Trophoblast cell (in vitro differentiated cells and primary cell): Measurements from ENCODE around the gene CPA5.

Experiments
- DNase-seq, 2 donors: peaks; one replicate each; pipeline ENCODE4 v3.0.0-alpha.2; 2016
- H2AFZ ChIP-seq: 2 replicates; pipeline ENCODE4 v1.6.1; 2013; ENCODE audit warnings: low read length, moderate library complexity, mild to moderate bottlenecking; ENCODE audit not compliant: insufficient read depth, poor library complexity
- H2AK5ac ChIP-seq: 2 replicates; pipeline ENCODE4 v1.6.1; 2013; ENCODE audit warnings: mild to moderate bottlenecking, low read length
- H2BK120ac ChIP-seq: 2 replicates; pipeline ENCODE4 v1.6.1; 2013; ENCODE audit warnings: low read length, mild to moderate bottlenecking, moderate library complexity; ENCODE audit not compliant: insufficient read depth, poor library complexity
- H2BK12ac ChIP-seq: 2 replicates; pipeline ENCODE4 v1.6.1; 2013; ENCODE audit warnings: mild to moderate bottlenecking, low read length, moderate library complexity
- H2BK5ac ChIP-seq: 2 replicates; pipeline ENCODE4 v1.6.1; 2013; ENCODE audit warnings: low read length, low read depth, moderate library complexity, mild to moderate bottlenecking; ENCODE audit not compliant: poor library complexity
- H3K14ac ChIP-seq: 2 replicates; pipeline ENCODE4 v1.6.1; 2013; ENCODE audit warnings: mild to moderate bottlenecking, low read length
- H3K18ac ChIP-seq: 2 replicates; pipeline ENCODE4 v1.6.1; 2013; ENCODE audit warnings: mild to moderate bottlenecking, low read length
- H3K23ac ChIP-seq: 2 replicates; pipeline ENCODE4 v1.6.1; 2013; ENCODE audit warnings: low read length
- H3K27ac ChIP-seq: 2 replicates; pipeline ENCODE4 v1.5.1; 2013; ENCODE audit warnings: low read depth, mild to moderate bottlenecking, inconsistent platforms, low read length, moderate library complexity
- H3K27me3 ChIP-seq: 2 replicates; pipeline ENCODE4 v1.6.1; 2013; ENCODE audit warnings: inconsistent platforms, mild to moderate bottlenecking, low read length, moderate library complexity; ENCODE audit not compliant: insufficient read depth
- H3K36me3 ChIP-seq, 2 experiments: 1 replicate in 1 of 2; 2 replicates in 1 of 2; pipeline ENCODE4 v1.6.1; 2013; ENCODE audit warnings: low read length in 2 of 2, mild to moderate bottlenecking in 2 of 2, moderate library complexity in 1 of 2; ENCODE audit not compliant: insufficient read depth in 2 of 2, control insufficient read depth in 1 of 2
- H3K4ac ChIP-seq: 2 replicates; pipeline ENCODE4 v1.6.1; 2013; ENCODE audit warnings: low read depth, mild to moderate bottlenecking, low read length, moderate library complexity
- H3K4me1 ChIP-seq, 2 experiments: 1 replicate in 1 of 2; 2 replicates in 1 of 2; pipeline ENCODE4 v1.6.1; 2013; ENCODE audit warnings: low read length in 2 of 2, mild to moderate bottlenecking in 2 of 2, moderate library complexity in 1 of 2; ENCODE audit not compliant: insufficient read depth in 2 of 2, control insufficient read depth in 1 of 2
- H3K4me2 ChIP-seq: 2 replicates; pipeline ENCODE4 v1.6.1; 2013; ENCODE audit warnings: inconsistent platforms, mild to moderate bottlenecking, low read length, moderate library complexity
- H3K4me3 ChIP-seq: 2 replicates; pipeline ENCODE4 v1.5.1; 2013; ENCODE audit warnings: mild to moderate bottlenecking, low read depth, low read length, inconsistent platforms
- H3K79me1 ChIP-seq: one replicate; pipeline ENCODE4 v1.6.1; 2013; ENCODE audit warnings: low read length
- H3K79me2 ChIP-seq: 2 replicates; pipeline ENCODE4 v1.6.1; 2013; ENCODE audit warnings: low read length, mild to moderate bottlenecking; ENCODE audit not compliant: control insufficient read depth, insufficient read depth, poor library complexity
- H3K9ac ChIP-seq: 2 replicates; pipeline ENCODE4 v1.6.1; 2013; ENCODE audit warnings: mild to moderate bottlenecking, low read length
- H3K9me3 ChIP-seq: 2 replicates; pipeline ENCODE4 v1.6.1; 2013; ENCODE audit warnings: low read depth, mild to moderate bottlenecking, control low read depth, inconsistent platforms, low read length; ENCODE audit not compliant: insufficient read depth
- H4K12ac ChIP-seq: 2 replicates; pipeline ENCODE4 v1.6.1; 2013; ENCODE audit warnings: low read depth, mild to moderate bottlenecking, low read length, moderate library complexity
- H4K8ac ChIP-seq: 2 replicates; pipeline ENCODE4 v1.6.1; 2013; ENCODE audit warnings: low read depth, mild to moderate bottlenecking, low read length, moderate library complexity
- H4K91ac ChIP-seq: one replicate; pipeline ENCODE4 v1.6.1; 2013; ENCODE audit warnings: low read depth, mild to moderate bottlenecking, low read length, moderate library complexity
- WGBS: extraction: QIAGEN DNeasy Blood & Tissue Kit; methylation state at CpG from one replicate; pipeline ENCODE4 v1.1.7; 2013; ENCODE audit warnings: missing lambda C conversion rate; ENCODE audit not compliant: insufficient read length, insufficient coverage; ENCODE audit errors: extremely low coverage; 5-methylcytosine and 5-hydroxymethylcytosine counted together

The CPA5 gene

GRCh38 chr7:130303551-130303950 lies 41.1 kb upstream of the CPA5 start:
- Histone ChIP-seq H3K27ac (no peak overlapping the region), H3K23ac (no peak overlapping the region), H3K14ac (no peak overlapping the region), H3K9me3 (no peaks in the 10 kb centered on the region), H3K9ac (no peak overlapping the region), H2BK120ac (no peak overlapping the region), H2BK5ac (no peak overlapping the region), H4K91ac (no peak overlapping the region), H4K8ac (no peak overlapping the region), H3K18ac (no peak overlapping the region), H2AK5ac (no peak overlapping the region), H3K79me2 (no peaks in the 10 kb centered on the region), H3K79me1 (no peaks in the 10 kb centered on the region), H3K27me3 (no peaks in the 10 kb centered on the region), H3K4ac (no peak overlapping the region), H3K36me3 (no peaks in the 10 kb centered on the region), H3K4me2 (no peak overlapping the region), H2AFZ (no peak overlapping the region), H2BK12ac (no peak overlapping the region), H3K4me3 (no peak overlapping the region), H4K12ac (no peak overlapping the region), H3K4me1 (peaks cover 0 to 2% of the 10 kb centered on the region in 2 experiments)
- DNase-seq: no peak
- WGBS: no CpG with 5 or more reads among the region's 5 CpGs

GRCh38 chr7:130303982-130304381 lies 40.6 kb upstream of the CPA5 start:
- H3K23ac ChIP-seq: no peak overlapping the region
- no CpG with 5 or more reads among the region's 5 CpGs for WGBS
- H4K8ac ChIP-seq: no peak overlapping the region
- no peak for DNase-seq
- H3K4me2 ChIP-seq: no peak overlapping the region
- H3K9me3 ChIP-seq: no peaks in the 10 kb centered on the region
- no peak overlapping the region for H3K18ac ChIP-seq
- no peak overlapping the region for H4K91ac ChIP-seq
- no peak overlapping the region for H3K9ac ChIP-seq
- H2AFZ ChIP-seq: no peak overlapping the region
- no peak overlapping the region for H2BK5ac ChIP-seq
- no peak overlapping the region for H2AK5ac ChIP-seq
- H3K4ac ChIP-seq: no peak overlapping the region
- H3K27me3 ChIP-seq: no peaks in the 10 kb centered on the region
- H2BK120ac ChIP-seq: no peak overlapping the region
- H2BK12ac ChIP-seq: no peak overlapping the region
- no peak overlapping the region for H3K27ac ChIP-seq
- H3K14ac ChIP-seq: no peak overlapping the region
- H3K79me1 ChIP-seq: no peaks in the 10 kb centered on the region
- H3K79me2 ChIP-seq: no peaks in the 10 kb centered on the region
- H3K4me1 ChIP-seq: peaks cover 0 to 2% of the 10 kb centered on the region in 2 experiments
- H3K4me3 ChIP-seq: no peak overlapping the region
- no peaks in the 10 kb centered on the region for H3K36me3 ChIP-seq
- no peak overlapping the region for H4K12ac ChIP-seq

GRCh38 chr7:130304878-130305277 lies 39.7 kb upstream of the CPA5 start:
- no peak overlapping the region for H2AFZ ChIP-seq
- no peak overlapping the region for H3K23ac ChIP-seq
- DNase-seq: no peak
- H2BK5ac ChIP-seq: no peak overlapping the region
- H3K36me3 ChIP-seq: no peaks in the 10 kb centered on the region
- no peak overlapping the region for H3K9ac ChIP-seq
- H3K14ac ChIP-seq: no peak overlapping the region
- H4K12ac ChIP-seq: no peak overlapping the region
- H3K79me2 ChIP-seq: no peaks in the 10 kb centered on the region
- no peak overlapping the region for H2BK120ac ChIP-seq
- no peak overlapping the region for H4K8ac ChIP-seq
- H2BK12ac ChIP-seq: no peak overlapping the region
- no peak overlapping the region for H4K91ac ChIP-seq
- no peaks in the 10 kb centered on the region for H3K27me3 ChIP-seq
- WGBS: no CpG with 5 or more reads among the region's 3 CpGs
- no peaks in the 10 kb centered on the region for H3K79me1 ChIP-seq
- H2AK5ac ChIP-seq: no peak overlapping the region
- no peak overlapping the region for H3K18ac ChIP-seq
- no peak overlapping the region for H3K4ac ChIP-seq
- no peak overlapping the region for H3K4me3 ChIP-seq
- H3K4me2 ChIP-seq: no peak overlapping the region
- H3K9me3 ChIP-seq: no peaks in the 10 kb centered on the region
- H3K4me1 ChIP-seq: no peaks in the 10 kb centered on the region
- no peak overlapping the region for H3K27ac ChIP-seq

GRCh38 chr7:130305433-130306042 lies 39.1 kb upstream of the CPA5 start:
- no peaks in the 10 kb centered on the region for H3K79me1 ChIP-seq
- WGBS: no CpG with 5 or more reads among the region's 21 CpGs
- no peak overlapping the region for H3K4ac ChIP-seq
- no peak overlapping the region for H3K4me3 ChIP-seq
- no peaks in the 10 kb centered on the region for H3K79me2 ChIP-seq
- no peak overlapping the region for H2AK5ac ChIP-seq
- H3K36me3 ChIP-seq: no peaks in the 10 kb centered on the region
- no peak overlapping the region for H3K18ac ChIP-seq
- H3K27me3 ChIP-seq: no peaks in the 10 kb centered on the region
- no peak overlapping the region for H4K8ac ChIP-seq
- H3K9ac ChIP-seq: no peak overlapping the region
- no peak overlapping the region for H3K4me2 ChIP-seq
- H3K4me1 ChIP-seq: no peaks in the 10 kb centered on the region
- no peak overlapping the region for H2BK12ac ChIP-seq
- no peak overlapping the region for H4K91ac ChIP-seq
- H2BK120ac ChIP-seq: no peak overlapping the region
- H3K23ac ChIP-seq: no peak overlapping the region
- H2AFZ ChIP-seq: no peak overlapping the region
- H3K14ac ChIP-seq: no peak overlapping the region
- no peaks in the 10 kb centered on the region for H3K9me3 ChIP-seq
- no peak overlapping the region for H2BK5ac ChIP-seq
- no peak overlapping the region for H4K12ac ChIP-seq
- no peak for DNase-seq
- no peak overlapping the region for H3K27ac ChIP-seq
